NCI-H1048 (cell line): Measurements from ENCODE around the gene ITPR3.

ENCODE experiments used
- DNase-seq: peaks from one replicate; lab custom pipeline; 2025; lab: John Stamatoyannopoulos, UW

The ITPR3 gene

DNA sequence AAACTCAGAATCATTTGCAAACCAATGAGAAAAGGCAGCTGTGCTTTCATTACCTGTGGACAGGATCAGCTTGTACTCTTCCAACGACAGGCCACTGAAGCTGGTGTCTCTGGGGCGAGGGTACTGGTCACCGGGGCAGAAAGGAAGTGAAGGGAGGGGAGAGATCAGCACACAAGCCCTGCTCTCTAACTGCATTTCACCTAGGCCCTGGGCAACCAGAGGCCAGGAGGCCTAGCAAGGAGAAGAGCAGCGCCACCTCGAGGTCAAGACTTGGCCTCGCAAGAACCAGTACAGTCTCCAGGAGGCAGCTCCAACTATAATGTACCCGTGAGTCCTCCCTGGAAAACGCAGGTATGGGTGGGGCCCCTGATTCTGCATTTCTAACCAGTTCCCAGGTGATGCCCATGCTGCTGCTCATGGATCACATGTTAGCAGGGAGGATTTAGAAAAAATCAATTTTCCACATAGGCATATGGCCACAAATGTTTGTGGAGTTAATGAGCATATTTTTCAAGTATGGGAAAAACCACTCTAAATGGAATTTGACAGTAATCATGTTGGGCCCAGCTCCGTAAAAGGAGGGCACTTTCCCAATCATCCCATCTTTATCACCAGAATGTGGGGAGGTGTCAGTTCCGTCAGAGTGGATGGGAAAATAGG lies 79.4 kb downstream of the ITPR3 start:
- no peak for DNase-seq

- no peak for DNase-seq
Observed at GRCh38 chr6:33702345-33702977, 81.3 kb downstream of the ITPR3 start.

DNA sequence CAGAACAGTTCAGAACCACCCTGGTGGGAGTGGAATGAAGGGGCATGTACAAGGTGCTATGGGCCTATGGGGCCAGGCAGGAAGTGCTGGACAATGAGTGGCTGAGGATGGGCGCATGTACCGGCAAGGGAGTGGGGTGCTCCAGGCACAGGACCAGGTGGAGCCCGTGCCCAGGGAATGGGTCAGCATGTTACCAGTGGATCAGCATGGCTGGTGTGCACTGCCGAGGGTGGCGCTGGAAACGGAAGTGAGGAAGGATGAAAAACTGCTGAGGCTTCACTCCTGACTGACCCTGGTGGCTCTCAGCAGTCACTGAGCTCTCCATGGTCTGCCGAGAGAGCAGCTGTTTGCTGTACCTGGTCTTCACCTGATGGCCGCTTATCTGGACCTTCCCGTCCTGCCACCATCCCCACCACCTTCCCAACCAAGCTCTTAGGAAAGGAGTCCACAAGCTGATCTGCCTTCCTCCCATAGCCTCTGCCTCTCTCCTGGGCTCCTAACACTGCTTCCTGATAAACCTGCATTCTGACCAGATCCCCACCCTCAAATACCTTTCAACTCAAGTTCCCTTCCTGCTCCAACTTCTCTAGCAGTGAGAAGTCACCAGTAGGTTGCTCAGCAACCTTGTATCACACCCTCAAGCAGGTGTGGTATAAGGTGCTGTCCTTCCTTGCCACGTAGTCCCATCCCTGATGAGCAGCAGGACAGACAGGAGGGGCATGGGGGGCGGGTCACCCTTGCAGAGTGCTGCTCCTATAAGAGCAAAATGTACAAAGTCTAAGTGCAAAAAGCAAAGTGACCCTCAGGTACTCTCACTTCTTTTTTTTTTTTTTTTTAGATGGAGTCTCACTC lies 83.3 kb downstream of the ITPR3 start:
- DNase-seq, result no peak

- DNase-seq, result no peak
Observed at GRCh38 chr6:33705268-33705885, 84.3 kb downstream of the ITPR3 start.

DNA sequence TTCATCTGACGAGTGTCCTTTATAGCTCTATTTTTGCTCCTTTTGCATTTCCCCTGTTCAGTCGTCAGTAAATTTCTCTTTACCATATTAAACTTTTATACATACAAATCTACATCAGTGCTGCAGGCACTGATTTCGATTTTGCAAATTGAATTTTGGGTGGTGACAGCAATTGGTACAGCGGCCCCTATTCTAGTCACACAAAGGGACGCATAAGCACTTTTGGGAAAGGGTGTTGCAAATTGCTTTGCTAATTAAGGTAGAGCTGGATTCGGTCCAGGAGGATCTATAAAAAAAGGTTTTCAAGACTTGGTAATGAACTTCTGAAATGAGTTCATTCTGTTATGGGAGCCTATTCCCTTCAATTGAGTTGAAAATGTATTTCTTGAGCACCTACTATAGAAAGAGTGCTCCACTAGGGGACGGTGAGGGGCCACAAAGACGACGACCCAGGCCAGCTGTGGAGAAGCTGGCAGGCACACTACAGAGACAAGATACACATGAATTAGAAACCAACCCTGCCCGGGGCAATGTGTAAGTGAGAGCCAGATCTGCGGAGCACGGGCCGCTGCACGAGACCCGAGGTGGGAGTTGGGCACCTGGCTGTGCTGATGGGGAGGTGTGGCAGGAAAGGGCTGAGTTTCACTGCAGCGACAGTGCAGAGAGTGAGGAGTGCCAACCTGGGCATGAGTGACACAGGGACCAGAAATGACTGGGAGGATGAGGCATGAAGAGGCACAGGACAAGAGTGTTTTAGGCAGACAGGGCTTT lies 85.0 kb downstream of the ITPR3 start:
- DNase-seq, result no peak

DNA sequence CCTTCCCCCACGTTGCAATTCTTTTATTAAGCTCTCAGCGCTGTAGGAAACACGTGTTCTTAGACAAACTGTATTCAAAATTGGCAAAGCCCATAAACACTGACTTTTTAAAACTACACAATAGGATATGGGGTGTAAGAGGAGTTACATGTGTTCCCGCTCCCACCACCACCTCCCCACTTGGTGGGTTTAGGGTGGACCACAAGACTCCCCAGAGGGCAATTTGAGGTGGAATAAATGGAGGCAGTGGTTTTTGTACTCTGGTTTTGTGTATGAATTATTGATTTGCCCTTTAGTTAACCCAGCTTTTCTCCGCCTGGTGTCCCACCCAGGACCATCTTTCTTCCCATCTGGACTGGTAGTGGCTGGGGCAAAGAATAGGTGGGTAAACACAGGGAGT lies 86.6 kb downstream of the ITPR3 start:
- no peak for DNase-seq

- DNase-seq, result no peak
Observed at GRCh38 chr6:33708516-33709204, 87.5 kb downstream of the ITPR3 start.

DNA sequence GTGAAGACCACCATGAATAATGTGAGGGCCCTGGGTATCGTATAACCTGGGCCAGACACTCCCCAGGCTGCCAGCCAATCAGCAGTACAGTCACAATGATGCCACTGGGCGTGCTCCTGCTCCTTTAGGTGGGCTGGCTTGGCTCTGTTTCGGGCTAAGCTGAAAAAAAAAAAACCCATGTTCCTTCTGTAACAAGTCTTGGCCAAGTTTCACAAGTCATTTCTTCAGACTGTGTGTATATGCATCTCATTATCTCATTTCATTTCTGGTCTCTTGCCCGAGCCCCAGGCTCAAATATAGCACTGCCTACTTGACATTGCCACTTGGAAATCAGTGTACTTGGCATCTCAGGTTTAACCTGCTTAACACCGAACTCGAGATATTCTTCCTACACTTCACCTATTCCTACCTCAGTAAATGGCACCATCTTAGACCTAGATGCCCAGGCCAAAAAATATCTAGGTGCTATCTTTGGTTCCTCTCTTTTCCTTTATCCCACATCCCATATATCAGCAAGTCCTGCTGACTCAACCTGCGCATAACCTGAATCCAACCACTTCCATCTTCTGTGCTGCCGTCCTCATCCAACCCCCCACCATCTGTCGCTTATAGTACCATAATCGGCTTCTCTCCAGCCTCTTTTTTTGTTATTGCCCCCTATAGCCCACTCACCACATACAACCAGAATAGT lies 88.6 kb downstream of the ITPR3 start:
- DNase-seq, result no peak

GRCh38 chr6:33710296-33711121 lies 89.4 kb downstream of the ITPR3 start:
- DNase-seq, result no peak

DNA sequence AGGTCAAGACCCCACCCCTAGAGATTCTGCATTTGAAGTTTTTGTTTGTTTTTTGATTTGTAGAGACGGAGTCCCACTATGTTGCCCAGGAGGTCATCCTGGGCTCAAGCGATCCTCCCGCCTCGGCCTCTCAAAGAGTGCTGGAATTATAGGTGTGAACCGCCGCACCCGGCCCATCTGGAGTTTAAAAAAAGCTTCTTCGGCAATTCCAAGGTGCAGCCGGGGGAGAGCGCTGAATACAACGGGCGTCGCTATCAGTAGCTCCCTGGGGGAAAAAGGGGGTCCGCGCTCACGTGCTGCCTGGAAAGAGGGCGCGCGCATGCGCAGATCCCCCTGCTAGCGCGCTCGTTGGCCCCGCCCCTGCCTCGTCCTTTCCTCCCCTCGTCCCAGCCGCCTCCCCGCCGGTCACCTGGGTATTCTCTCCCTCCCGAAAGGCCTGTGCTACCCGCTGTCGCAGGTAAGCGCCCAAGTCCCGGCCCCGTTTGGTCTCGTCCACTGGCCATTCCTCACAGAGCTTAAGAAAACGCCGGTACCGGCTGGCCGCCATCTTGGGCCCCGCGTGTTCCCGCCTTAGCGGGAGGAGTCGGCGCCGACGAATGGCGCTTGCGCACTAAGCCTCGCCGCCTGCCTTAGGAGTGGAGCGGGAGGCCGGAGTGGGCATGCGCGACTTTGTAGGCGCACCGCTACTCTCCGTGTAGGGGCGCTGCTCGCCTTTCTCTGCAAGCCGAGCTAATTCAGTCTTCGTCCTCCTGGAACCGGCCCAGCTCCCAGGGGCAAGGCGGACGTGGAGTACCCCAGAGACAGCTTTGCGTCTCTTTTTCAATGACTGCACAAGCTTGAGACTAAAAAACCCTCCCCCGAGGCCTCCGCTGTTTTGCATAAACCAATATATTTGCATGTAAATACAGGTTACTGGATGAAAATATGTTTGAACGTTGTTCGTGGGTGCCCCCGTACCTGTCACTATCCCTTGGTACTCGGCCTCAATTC lies 90.3 kb downstream of the ITPR3 start, which contains the start of gene UQCC2:
TSS of gene UQCC2 (minus strand) at position 561 of the 990 bp plus-strand sequence. CDS start at position 547, 14 bp downstream.
- peak; percentile 92 for DNase-seq

DNA sequence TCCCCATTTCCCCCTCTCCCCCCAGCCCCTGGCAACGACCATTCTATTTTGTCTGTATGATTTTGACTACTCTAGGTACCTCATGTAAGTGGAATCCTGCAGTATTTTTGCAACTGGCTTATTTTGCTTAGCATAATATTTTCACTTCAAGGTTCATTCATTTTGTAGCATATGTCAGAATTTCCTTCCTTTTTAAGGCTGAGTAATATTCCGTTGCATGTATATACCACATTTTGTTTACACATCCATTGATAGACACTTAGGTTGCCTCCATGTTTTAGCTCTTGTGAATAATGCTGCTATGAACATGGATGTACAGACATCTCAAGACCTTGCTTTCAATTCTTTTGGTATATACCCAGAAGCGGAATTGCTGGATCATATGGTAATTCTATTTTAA lies 91.8 kb downstream of the ITPR3 start:
- DNase-seq, result no peak

- DNase-seq, result no peak
Observed at GRCh38 chr6:33713786-33714185, 92.7 kb downstream of the ITPR3 start.

DNA sequence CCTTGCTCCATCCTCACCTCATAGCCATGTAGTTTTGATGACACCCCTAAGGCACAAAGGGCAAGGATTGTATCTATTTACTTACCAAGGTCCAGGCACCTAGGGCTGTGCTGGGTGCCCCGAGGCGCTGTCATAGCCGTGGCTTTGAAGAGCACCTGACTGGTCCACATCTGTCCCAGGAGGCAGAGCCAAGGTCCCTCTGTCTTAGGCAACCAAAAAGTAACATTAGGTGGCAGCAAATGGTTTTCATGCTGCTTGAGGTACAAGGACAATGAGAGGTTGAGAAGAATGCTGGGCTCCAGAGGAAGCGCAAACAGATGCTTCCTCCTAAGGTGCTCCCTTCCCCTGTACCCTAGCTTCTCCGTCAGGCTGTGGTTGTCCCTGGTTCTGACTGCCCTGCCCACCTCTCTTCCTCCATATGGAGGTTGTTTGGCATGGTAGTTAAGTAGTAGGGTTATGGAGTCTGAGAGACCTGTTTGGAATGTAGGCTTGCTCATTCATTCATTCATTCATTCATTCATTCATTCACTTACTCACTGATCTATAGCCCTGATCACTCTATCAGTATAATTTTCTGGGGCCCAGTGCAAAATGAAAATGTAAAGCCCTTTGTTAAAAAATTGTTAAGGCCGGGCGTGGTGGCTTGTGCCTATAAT lies 93.4 kb downstream of the ITPR3 start:
- no peak for DNase-seq

DNA sequence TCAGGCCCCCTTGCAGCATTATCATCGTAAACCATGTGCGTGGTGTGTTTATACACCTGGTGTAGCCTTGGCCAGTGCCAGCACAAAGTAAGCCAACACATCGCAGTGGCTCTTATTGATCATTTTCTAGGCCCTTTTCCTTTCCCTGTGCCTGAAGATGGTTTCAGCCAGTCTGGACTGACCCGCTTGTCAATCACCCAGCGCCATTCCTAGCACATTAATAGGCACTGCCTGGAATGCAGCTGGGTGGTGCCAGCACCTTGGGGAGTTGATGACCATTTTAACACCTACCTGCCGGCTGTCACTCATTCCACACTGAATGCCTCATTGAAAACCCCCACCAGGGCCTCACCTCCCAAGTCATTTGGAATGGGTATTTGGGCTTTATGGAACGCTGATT lies 95.3 kb downstream of the ITPR3 start:
- no peak for DNase-seq

GRCh38 chr6:33716890-33717632 lies 95.9 kb downstream of the ITPR3 start:
- no peak for DNase-seq

- DNase-seq, result no peak
Observed at GRCh38 chr6:33717934-33718455, 96.9 kb downstream of the ITPR3 start.

- DNase-seq, result no peak
Observed at GRCh38 chr6:33718713-33719112, 97.6 kb downstream of the ITPR3 start.
